GM18502 (cell line): ENCODE results near the gene PGLYRP1.

Experiments
- ATAC-seq: cut with Tn5 transposase; IDR thresholded peaks from one replicate; pipeline ENCODE4 v1.9.1; 2021; ENCODE audit warnings: mild to moderate bottlenecking; ENCODE audit not compliant: unreplicated experiment, poor library complexity

Gene PGLYRP1, protein sequence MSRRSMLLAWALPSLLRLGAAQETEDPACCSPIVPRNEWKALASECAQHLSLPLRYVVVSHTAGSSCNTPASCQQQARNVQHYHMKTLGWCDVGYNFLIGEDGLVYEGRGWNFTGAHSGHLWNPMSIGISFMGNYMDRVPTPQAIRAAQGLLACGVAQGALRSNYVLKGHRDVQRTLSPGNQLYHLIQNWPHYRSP

DNA sequence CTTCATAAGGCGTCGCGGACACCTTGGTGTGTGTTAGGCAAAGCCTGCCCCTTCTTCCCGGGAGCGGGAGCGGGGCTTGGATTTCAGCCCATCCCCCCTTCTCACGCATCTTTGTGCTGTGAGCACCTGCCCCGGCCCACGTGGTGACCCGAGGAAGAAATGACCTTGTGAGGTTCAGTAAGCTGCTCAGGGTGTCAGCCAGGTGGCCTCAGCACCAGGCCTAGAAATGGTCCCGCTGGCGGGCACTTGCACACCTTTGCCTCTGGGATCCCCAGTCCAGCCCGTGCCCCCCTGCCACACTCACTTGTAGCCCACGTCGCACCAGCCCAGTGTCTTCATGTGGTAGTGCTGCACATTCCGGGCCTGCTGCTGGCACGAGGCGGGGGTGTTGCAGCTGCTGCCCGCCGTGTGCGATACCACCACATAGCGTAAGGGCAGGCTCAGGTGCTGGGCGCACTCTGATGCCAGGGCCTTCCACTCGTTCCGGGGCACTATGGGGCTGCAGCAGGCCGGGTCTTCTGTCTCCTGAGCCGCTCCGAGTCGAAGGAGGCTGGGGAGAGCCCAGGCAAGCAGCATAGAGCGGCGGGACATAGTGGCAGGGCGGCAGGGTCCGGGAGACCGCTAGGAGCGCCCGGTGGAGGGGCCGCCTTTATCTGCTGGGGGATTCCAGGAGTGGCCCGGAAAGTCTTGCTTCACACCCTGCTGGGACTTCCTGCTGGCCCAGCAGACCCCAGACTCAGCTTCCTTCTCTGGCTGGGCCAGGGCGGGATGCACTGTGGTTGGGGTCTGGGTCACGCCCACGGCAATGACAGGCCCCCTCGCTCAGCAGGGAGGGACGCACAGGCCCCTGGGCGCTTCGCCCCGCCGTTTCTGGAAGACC, at the start of gene PGLYRP1:
Gene PGLYRP1, minus strand, starts transcription at position 623 of the 880 bp plus-strand sequence. Its CDS starts 32 bp downstream, at position 591.
- no peak for ATAC-seq

DNA sequence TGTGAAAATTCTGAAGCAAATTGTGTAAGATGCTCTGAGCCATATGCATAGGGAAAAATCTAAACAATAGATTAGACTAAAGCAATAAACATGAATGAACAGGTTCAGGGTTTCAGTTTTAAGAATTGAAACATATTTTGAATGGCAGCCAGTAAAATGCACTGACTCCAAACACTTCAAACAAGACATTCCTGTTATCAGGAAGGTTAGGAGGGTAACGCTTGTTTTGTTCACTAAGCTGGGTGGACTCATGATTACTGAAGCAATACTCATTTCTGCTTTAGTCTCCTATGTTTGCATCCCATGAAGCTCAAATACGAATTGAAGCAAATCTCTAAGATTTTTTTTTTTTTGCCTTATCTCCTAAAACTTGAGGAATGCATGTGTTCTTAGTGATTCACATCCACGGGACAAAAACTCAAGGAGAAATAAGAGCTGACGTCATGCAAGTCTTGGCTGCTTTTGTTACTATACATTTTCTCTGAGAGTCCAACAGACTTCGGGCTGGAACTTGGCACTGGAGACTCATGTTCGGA, 47.0 kb upstream of the PGLYRP1 start:
- ATAC-seq = no peak

DNA sequence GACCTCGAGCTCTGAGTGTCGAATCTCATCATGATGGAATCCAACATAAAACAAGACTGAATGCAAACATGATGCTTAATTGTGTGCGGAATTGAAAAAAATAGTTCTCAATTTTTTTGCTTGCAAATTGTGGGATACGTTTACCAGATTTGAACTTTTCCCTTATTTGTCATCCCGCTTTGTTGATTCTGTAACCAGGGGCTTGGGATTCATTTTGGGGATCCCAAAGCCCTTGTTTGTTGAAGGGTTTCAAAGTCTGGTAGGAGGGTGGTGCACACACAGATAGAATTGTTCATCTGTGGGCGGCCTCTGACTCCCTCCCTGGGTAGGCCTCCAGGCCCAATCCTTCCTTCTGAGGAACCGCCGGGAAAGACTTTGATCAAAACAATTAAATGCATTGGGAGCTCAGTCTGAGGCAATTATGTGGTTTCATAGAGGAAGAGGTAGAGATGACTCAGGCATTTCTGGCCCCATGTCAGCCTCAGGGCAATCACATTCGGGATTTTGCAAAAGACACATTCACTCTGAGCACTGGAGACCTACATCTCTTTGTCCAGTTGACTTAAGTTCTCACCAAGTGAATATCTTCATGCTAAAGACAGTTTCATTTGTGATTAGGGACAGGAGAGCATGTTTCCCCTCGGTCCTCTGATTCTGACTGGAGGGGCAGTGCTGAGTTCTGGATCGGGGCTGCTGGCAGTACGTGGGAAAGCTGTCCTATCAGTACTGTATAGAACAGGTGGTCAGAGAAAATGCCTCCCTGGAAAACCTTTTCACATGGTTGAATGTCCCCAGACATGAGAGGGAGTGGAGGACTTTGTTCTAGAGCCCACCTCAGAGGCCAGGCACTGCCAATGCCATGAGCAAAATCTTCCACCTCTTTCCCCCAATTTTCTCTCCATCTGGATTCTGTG, 45.7 kb upstream of the PGLYRP1 start:
- no peak for ATAC-seq

DNA sequence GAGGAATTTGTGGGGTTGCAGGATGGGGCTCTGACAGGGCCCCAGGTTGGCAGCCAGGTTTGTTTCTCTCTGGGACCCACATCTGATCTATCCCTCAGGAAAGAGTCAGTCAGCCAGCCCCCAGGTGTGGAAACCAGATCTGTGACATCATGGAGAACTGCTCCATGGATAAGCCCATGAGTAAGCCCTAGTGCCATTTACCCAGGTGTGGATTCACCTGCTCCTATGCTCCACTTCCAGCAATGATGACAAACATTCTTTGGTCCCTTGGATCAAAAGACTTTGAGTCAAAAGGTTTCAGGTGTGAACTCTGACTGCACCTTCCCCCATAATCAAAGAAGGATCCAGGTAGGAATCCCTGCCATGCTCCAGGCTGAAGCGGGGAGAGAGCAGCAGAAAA, 44.8 kb upstream of the PGLYRP1 start:
- no peak for ATAC-seq

DNA sequence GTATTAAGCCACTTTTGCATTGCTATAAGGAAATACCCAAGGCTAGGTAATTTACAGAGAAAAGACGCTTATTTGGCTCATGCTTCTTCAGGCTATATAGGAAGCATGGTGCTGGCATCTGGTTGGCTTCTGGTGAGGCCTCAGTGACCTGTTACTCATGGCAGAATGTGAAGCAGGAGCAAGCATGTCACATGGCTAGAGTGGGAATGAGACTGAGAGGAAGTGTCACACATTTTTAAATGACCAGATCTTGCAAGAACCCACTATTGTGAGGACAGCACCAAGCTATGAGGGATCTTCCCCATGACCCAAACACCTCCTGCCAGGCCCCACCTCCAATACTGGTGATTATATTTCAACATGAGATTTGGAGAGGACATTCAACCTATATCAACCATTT, 43.6 kb upstream of the PGLYRP1 start:
- no peak for ATAC-seq

DNA sequence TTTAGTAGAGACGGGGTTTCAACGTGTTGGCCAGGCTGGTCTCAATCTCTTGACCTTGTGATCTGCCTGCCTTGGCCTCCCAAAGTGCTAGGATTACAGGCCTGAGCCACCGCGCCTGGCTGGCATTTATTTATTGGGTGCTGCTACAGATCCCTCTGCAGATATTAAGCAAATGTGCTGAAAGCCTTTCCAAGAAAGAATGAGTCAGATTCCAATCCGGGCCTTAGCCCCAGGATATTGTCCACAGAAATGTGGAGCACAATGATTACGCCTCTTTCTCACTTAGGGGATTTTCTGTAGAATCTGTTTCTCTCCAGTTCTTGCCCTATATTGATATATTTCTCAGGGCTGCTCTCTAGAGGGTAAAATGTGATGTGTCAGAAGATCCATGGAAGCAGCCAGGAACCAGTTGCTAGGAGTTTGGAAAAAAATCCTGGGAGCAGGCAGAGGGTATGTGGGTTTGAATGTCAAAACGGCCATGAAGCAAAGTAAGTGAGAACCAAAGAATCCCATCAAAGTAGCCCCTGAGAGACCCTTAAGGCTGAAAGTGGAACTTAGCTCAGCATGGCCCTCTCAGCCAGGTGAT, 42.7 kb upstream of the PGLYRP1 start:
- no peak for ATAC-seq

DNA sequence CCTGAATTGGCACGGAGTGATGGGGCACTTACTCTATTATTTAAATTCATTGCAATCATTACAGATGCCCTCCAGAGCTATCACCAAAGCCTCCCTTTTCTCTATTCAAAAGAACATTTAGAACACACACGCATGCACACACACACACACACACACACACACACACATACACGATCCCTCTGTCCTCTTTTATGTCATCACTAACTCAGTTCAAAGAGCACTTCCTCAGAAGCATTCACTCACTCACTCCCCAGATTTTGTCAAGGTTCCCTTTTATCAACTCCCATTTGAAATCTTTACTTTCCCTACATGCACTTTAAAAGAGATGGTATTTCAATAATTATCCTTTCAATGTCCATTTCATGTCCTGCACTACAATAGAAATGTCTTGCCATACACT, 40.3 kb upstream of the PGLYRP1 start:
- ATAC-seq = no peak

DNA sequence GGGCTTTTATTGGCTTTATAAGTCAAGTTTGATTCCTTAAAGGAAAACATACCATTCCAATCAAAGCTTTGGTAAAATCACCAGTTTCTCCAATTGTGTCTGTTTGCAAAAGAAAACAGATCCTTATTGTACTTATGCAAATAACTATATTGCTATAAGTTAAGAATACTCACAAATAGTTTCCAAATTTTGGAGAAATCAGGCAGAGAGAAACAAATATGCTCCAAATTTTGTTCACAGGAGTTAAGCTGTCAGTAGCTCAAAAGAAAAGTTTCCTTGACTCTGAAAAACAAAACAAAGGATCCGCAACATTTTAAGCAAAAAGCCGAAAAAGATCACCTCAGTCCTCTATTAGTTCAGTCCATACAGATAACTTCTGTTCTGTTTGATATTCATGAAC, 37.2 kb upstream of the PGLYRP1 start:
- ATAC-seq = no peak

DNA sequence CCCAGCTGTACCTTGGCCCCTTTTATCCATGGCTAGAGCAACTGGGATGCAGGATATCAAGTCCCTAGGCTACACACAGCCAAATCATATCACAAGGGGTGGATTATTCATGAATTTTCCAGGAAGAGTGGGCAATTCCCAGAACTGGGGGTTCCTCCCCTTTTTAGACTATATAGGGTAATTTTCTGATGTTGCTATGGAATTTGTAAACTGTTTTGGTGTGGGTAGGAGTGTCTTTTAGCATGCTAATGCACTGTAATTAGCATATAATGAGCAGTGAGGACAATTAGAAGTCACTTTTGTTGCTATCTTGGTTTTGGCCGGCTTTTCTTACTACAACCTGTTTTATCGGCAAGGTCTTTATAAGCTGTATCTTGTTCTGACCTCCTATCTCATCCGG, 35.9 kb upstream of the PGLYRP1 start:
- no peak for ATAC-seq

DNA sequence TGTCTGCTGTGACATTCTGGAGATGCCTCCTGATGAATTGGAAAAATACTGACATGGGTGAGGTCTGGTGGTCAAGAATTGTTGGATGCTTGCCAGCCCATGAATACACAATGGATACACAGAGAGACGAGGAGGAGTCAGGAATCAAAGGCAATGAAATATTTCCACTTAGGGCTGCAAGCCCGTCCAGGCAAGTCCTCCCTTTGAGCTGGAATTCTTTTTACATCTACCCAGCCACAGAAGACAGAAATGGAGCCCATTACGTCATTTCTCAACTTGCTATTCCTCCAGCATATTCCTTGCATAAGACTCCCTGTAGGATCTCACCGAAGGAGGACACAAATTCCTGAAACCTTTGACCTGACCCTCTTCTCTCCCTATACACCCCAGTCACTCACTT, 33.7 kb upstream of the PGLYRP1 start:
- ATAC-seq = no peak

DNA sequence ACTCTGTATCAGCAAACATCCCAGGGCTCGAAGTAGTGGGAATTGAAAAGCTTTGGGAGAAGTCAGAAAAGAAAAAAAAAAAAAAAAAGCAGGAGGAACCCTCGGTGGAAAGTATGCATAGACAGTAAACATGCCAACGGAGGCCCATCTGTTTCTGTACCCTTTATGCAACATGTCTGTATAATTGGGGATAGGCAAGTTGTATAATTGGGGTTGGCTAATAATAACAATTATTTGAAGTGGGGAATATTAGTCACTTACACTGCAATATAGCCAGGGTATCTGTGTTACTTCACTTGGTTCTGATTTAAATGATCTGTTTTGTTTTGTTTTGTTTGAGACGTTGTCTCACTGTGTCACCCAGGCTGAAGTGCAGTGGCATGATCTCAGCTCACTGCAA, 30.0 kb upstream of the PGLYRP1 start:
- no peak for ATAC-seq

DNA sequence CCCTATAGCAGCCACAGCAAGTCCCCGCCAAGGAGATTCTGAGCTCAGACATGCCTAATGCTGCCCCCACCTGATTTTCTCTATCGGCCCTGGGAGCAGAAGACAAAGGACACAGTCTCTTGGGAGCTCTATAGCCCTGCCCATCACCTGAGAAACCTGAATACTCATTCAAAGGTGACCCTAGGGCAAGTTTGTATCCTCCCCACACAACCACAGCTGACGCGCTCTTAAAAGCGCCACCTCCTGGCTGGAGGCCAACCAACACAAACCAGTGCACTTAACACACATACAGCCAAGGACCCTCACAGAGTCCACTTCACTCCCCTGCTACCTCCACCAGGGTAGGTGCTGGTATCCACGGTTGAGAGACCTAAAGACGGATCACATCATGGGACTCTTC, 26.7 kb upstream of the PGLYRP1 start:
- ATAC-seq = no peak

DNA sequence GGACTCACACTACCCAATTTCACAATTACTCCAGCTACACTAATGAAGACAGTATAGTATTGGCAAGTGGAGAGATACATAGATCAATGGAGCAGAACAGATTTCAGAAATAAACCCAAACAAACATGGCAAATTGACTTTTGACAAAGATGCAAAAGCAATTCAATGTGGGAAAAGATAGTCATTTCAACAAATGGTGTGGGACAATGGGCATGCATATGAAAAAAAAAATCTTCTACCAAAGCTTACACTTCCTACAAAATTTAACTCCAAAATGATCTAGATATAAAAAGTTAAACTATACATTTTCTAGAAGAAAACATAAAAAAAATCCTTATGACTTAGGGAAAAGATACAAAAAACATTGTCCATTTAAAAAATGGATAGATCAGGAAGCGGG, 20.7 kb upstream of the PGLYRP1 start:
- no peak for ATAC-seq

DNA sequence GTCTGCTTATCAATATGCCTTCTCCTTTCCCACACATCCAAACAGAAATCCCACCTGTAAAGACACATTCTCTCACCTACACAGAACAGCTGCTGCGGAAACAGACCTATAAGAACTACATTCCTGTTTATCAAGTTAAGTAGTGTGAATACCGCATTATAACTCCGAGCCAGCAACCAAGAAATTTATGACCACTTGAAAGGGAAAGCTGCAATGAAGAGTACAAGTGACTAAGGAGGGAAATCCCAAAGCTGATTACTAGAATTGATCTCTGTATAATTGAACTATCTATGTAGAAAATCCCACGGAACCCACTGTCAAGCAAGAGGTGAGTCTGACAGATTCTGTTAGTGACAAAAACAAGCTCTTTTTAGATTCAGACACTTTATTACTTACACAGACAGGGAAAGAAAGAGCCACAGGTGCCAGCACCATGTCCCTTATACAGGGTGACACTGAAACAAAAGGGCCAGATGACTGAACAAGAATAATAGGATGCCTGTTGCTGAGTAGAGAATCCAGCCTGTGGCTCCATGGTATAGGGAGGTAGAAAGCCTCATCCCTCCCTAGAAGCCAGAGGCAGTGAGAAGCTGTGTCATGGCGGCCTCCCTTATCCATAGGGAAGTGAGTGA, 19.5 kb upstream of the PGLYRP1 start:
- no peak for ATAC-seq

DNA sequence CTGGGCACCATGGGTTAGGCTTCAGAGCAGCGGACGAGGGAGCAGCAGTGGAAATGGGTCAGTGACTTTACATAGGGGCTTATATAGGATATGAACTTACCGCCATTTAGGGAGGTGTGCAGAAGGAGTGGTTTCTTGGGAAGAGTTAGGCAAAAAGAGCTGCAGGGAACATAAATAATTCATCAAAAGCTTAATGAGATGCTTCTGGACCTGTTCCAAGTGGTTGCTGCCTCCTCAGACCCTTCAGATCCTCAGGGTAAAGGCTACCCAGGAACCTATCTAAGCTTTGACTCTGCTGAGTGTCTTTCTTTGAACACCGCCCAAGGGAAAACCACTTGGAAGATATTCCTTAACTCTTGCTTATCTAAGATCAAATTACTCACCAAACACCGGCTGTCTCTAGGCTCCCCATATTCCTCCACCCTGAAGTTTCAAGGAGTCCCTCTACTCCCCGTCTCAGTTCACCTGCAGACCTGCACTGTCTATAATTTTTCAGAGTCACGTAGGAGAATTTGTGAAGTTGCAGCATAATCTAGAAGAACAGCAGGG, 18.2 kb upstream of the PGLYRP1 start, which contains the start of gene IGFL4:
Gene IGFL4, minus strand, starts transcription at position 51 of the 549 bp plus-strand sequence. Its CDS starts 40 bp downstream, at position 11.
- ATAC-seq = no peak

DNA sequence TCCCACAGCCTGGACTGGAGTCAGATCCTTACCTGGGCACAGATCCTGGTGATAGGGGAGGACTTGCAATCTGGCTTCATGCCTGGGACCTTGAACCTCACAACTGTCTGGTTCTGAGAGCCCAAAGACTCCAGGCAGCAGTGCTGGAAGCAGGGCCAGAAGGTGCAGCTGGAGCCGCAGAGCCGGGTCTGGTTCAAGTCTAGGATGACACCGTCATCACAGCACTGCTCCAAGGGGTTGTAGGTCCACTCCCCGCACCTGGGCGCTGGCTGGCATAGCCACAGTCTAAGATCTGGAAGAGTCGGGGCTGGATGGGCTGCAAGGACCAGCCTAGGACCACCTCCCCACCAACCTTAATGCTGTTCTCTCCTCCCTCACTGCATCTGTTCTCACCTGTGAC, 17.3 kb upstream of the PGLYRP1 start:
- ATAC-seq = no peak

DNA sequence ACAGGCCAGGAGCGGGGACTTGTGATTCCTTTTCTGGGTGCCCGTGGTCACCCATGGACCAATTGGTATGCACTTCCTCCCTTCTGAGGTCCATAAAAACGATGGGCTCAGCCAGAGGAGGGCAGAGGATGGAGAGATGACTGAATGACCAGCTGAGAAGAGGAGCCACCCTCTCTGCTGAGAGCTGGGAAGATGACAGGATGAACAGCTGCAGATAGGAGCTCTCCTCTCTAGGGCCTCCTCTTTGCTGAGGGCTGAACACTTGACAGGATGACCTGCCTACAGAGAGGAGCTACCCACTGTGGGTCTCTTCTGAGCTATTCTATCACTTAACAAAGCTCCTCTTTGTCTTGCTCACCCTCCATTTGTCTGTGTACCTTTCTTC, 13.9 kb upstream of the PGLYRP1 start:
- ATAC-seq = no peak

DNA sequence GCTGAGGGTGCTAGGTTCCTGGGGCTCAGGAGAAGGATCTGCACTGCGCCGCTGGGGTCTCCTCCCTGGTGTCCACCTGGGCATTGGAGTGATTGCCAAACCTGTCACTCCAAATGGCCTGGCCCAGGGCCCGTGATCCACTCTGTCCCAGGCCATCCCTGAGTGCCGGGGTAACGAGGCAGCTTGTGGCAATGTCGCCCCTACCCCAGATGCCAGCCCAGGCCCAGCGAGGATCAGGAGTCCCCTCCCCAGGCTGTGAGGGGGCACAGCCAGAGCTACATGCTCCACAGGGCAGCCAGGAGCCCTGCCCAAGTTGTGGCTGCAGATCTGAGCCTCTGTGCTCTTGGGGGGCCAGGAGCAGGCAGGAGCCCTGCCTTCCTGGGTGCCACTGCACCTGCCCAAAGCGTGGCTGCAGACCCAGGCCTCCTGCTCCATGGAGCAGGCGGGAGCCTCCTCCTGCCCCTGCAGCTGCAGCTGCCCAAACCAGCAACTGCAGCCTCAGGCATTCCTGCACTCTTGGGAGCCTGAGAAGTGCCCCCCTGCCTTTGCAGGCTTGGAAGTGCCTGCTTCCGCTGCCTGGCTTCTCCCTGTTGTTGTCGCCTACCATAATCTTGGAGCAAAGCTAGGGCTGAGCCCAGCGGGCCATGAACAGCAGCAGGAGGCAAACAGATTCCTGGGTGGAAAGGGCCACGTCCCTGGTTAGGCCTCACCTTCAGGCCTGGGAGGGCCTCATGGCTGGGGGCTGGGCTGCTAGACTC, 13.3 kb upstream of the PGLYRP1 start:
- no peak for ATAC-seq

DNA sequence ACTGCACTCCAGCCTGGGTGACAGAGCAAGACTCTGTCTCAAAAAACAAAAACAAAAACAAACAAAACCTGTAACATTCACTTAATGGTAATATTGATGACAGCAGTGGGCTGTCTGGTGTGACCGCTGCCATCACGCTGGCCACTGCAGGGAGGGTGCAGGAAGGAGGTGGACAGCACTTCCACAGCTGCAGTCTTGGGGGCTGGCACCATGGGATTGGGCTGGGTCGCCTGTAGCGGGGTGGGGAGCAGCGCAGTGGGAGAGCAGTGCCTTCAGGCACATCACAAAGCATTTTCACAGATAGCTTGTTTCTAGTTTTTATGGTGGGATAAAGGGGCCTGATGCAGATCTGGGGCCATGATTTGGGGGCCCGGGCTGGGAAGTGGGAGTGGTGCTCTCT, 12.7 kb upstream of the PGLYRP1 start:
- no peak for ATAC-seq
